ENCODE measurements around the gene MTMR2.

MTMR2 gene

GRCh38 chr11:95892892-95893570 lies 30.9 kb downstream of the MTMR2 start (continued):
- no peak for TF ChIP-seq TSHZ2 (CRISPR knock-in tag; IDR thresholded peaks at IDR 0.05)

- no peak for ATAC-seq
- TF ChIP-seq POU6F1 (CRISPR knock-in tag; IDR thresholded peaks at IDR 0.05; ENCODE audit: borderline replicate concordance, low read depth): no peak
- no peak for TF ChIP-seq ZNF565 (CRISPR knock-in tag; conservative IDR thresholded peaks at IDR 0.05; ENCODE audit: low read depth)
- TF ChIP-seq ZNF70 (CRISPR knock-in tag; IDR thresholded peaks at IDR 0.05): no peak
- TF ChIP-seq ZFP30 (CRISPR knock-in tag; IDR thresholded peaks at IDR 0.05): no peak
- TF ChIP-seq CSRNP3 (CRISPR knock-in tag; IDR thresholded peaks at IDR 0.05): no peak
- TF ChIP-seq BACH2 (CRISPR knock-in tag; IDR thresholded peaks at IDR 0.05; ENCODE audit: borderline replicate concordance): no peak
- TF ChIP-seq CSDC2 (CRISPR knock-in tag; IDR thresholded peaks at IDR 0.05): no peak
- TF ChIP-seq SNAI2 (CRISPR knock-in tag; IDR thresholded peaks at IDR 0.05): no peak
- TF ChIP-seq OSR1 (CRISPR knock-in tag; IDR thresholded peaks at IDR 0.05): no peak
- no peak for TF ChIP-seq ZFP3 (CRISPR knock-in tag; IDR thresholded peaks at IDR 0.05)
- no peak for TF ChIP-seq TOX (CRISPR knock-in tag; IDR thresholded peaks at IDR 0.05; ENCODE audit: borderline replicate concordance)
- TF ChIP-seq ESRRG (CRISPR knock-in tag; IDR thresholded peaks at IDR 0.05): no peak
- TF ChIP-seq PPARA (CRISPR knock-in tag; IDR thresholded peaks at IDR 0.05; ENCODE audit: borderline replicate concordance): no peak
- no peak for TF ChIP-seq TCF4 (CRISPR knock-in tag; IDR thresholded peaks at IDR 0.05; ENCODE audit: borderline replicate concordance)
These were observed 31.4 kb downstream of the MTMR2 start for GRCh38 chr11:95892492-95892891.

GRCh38 chr11:95891423-95892170 lies 32.3 kb downstream of the MTMR2 start:
- ATAC-seq: no peak

GRCh38 chr11:95888852-95889251 lies 35.1 kb downstream of the MTMR2 start:
- no peak for ATAC-seq
- TF ChIP-seq TSHZ2 (CRISPR knock-in tag; IDR thresholded peaks at IDR 0.05) (no peak), ZNF8 (CRISPR knock-in tag; IDR thresholded peaks at IDR 0.05) (no peak), ZC3H10 (CRISPR knock-in tag; IDR thresholded peaks at IDR 0.05) (no peak), GLIS3 (CRISPR knock-in tag; IDR thresholded peaks at IDR 0.05) (no peak), POU6F1 (CRISPR knock-in tag; IDR thresholded peaks at IDR 0.05; ENCODE audit: borderline replicate concordance, low read depth) (no peak), SNAI2 (CRISPR knock-in tag; IDR thresholded peaks at IDR 0.05) (no peak), ESRRG (CRISPR knock-in tag; IDR thresholded peaks at IDR 0.05) (no peak), CREB5 (CRISPR knock-in tag; IDR thresholded peaks at IDR 0.05; ENCODE audit: low read depth) (no peak), ZFP30 (CRISPR knock-in tag; IDR thresholded peaks at IDR 0.05) (no peak), PPARA (CRISPR knock-in tag; IDR thresholded peaks at IDR 0.05; ENCODE audit: borderline replicate concordance) (no peak), ARNTL (CRISPR knock-in tag; IDR thresholded peaks at IDR 0.05; ENCODE audit: borderline replicate concordance, low read depth) (no peak), TCF4 (CRISPR knock-in tag; IDR thresholded peaks at IDR 0.05; ENCODE audit: borderline replicate concordance) (no peak), CSDC2 (CRISPR knock-in tag; IDR thresholded peaks at IDR 0.05) (no peak), CSRNP3 (CRISPR knock-in tag; IDR thresholded peaks at IDR 0.05) (no peak), ZNF70 (CRISPR knock-in tag; IDR thresholded peaks at IDR 0.05) (no peak)

More at GRCh38 chr11:95891423-95892170, 32.3 kb downstream of the MTMR2 start:
- TF ChIP-seq CSDC2 (CRISPR knock-in tag; IDR thresholded peaks at IDR 0.05) (no peak), TCF4 (CRISPR knock-in tag; IDR thresholded peaks at IDR 0.05; ENCODE audit: borderline replicate concordance) (no peak), ZNF8 (CRISPR knock-in tag; IDR thresholded peaks at IDR 0.05) (no peak)
